SW 1271 (cell line): Measurements from ENCODE around the gene GRID2.
"Not testable (repeated sequence)": the region's sequence is repeated elsewhere in the genome, so short reads cannot be mapped to it uniquely, and the experiment has no call there.

Source experiments
- DNase-seq, 2 experiments: peaks; one replicate each; lab custom pipeline; 2025; lab: John Stamatoyannopoulos, UW

Gene GRID2

GRCh38 chr4:93515208-93515607 lies 1211.4 kb downstream of the GRID2 start:
- DNase-seq = no peak

GRCh38 chr4:93529692-93530372 lies 1226.1 kb downstream of the GRID2 start:
- no peak for DNase-seq

- DNase-seq = no peak
Observed at GRCh38 chr4:93532234-93532633, 1228.5 kb downstream of the GRID2 start.

GRCh38 chr4:93540562-93540961 lies 1236.8 kb downstream of the GRID2 start:
- DNase-seq = no peak

- DNase-seq = no peak
Observed at GRCh38 chr4:93561842-93562241, 1258.1 kb downstream of the GRID2 start.

GRCh38 chr4:93568758-93569157 lies 1265.0 kb downstream of the GRID2 start:
- DNase-seq = no peak

- no peak for DNase-seq
Observed at GRCh38 chr4:93573285-93573684, 1269.5 kb downstream of the GRID2 start.

- no peak for DNase-seq
Observed at GRCh38 chr4:93578942-93579341, 1275.2 kb downstream of the GRID2 start.

GRCh38 chr4:93605163-93605562 lies 1301.4 kb downstream of the GRID2 start:
- DNase-seq = no peak

GRCh38 chr4:93617606-93618005 lies 1313.8 kb downstream of the GRID2 start:
- DNase-seq = no peak

- DNase-seq = no peak
Observed at GRCh38 chr4:93633721-93634120, 1330.0 kb downstream of the GRID2 start.

- no peak for DNase-seq
Observed at GRCh38 chr4:93635943-93636342, 1332.2 kb downstream of the GRID2 start.

GRCh38 chr4:93645120-93645519 lies 1341.4 kb downstream of the GRID2 start:
- DNase-seq = no peak

- DNase-seq = no peak
Observed at GRCh38 chr4:93646233-93646930, 1342.6 kb downstream of the GRID2 start.

- DNase-seq = no peak
Observed at GRCh38 chr4:93648258-93648657, 1344.5 kb downstream of the GRID2 start.

- DNase-seq = no peak
Observed at GRCh38 chr4:93649828-93650227, 1346.1 kb downstream of the GRID2 start.

- DNase-seq = no peak
Observed at GRCh38 chr4:93654211-93654610, 1350.4 kb downstream of the GRID2 start.

- DNase-seq = no peak
Observed at GRCh38 chr4:93657527-93657926, 1353.8 kb downstream of the GRID2 start.

GRCh38 chr4:93658443-93658842 lies 1354.7 kb downstream of the GRID2 start:
- DNase-seq = no peak

- no peak for DNase-seq
Observed at GRCh38 chr4:93659629-93660028, 1355.9 kb downstream of the GRID2 start.

GRCh38 chr4:93660036-93660435 lies 1356.3 kb downstream of the GRID2 start:
- DNase-seq = no peak

- DNase-seq = no peak
Observed at GRCh38 chr4:93670434-93670833, 1366.7 kb downstream of the GRID2 start.

- no peak for DNase-seq
Observed at GRCh38 chr4:93671093-93671492, 1367.3 kb downstream of the GRID2 start.

- DNase-seq = not testable (repeated sequence)
Observed at GRCh38 chr4:93676937-93677336, 1373.2 kb downstream of the GRID2 start.
